GM12878 (cell line): ENCODE data around the gene NTSR1.

Source experiments
- ETV6 ChIP-seq, 2 experiments: fragments of 450-650 bp in 1 of 2; IDR thresholded peaks in 1 of 2; conservative IDR thresholded peaks in 1 of 2; 2 replicates each; pipeline ENCODE4 v1.6.1; 2014; ENCODE audit warnings: antibody characterized with exemption in 1 of 2, borderline replicate concordance in 1 of 2, low read depth in 1 of 2, mild to moderate bottlenecking in 1 of 2, moderate library complexity in 1 of 2
- JUNB ChIP-seq: IDR thresholded peaks from 2 replicates; pipeline ENCODE4 v1.6.1; 2016; ENCODE audit warnings: antibody characterized with exemption, mild to moderate bottlenecking
- STAT1 ChIP-seq: fragments of 450-650 bp; conservative IDR thresholded peaks from 2 replicates; pipeline ENCODE4 v1.6.1; 2014; ENCODE audit warnings: antibody characterized with exemption, mild to moderate bottlenecking

DNA sequence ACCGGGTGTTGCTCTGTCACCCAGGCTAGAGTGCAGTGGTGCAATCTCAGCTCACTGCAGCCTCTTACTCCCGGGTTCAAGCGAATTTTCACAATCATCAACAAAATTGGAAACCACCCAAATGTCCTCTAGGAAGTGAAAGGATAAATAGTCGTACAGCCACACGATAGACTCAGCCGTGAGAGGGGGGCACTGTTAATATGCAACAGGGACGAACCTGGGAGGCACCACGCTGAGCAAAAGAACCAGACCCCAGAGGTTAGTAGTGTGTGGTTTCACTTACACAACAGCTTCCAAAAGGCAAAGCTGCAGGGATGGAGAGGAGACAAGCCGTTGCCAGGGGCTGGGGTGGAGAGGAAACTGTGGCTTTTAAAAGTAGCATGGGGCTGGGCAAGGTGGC lies 30.1 kb upstream of the NTSR1 start:
- TF ChIP-seq JUNB, result no peak
- no peak for TF ChIP-seq STAT1
- TF ChIP-seq ETV6 (conservative IDR thresholded peaks at IDR 0.05 in 1 of 2, IDR thresholded peaks at IDR 0.05 in 1 of 2; ENCODE audit: borderline replicate concordance in 1 of 2, low read depth in 1 of 2), result no peak
